ENCODE data around the gene ALKBH3. TPM values are rescaled to one million over a fixed set of nuclear protein-coding genes. Genes with fewer than 3 reads are reported as not detected.

Gene ALKBH3
- total and polyA plus RNA-seq, 2 donors (not counting 3 experiments of a cell fraction or from before 2014, with no cell fraction given), result 28.0 to 34.7 TPM

DNA sequence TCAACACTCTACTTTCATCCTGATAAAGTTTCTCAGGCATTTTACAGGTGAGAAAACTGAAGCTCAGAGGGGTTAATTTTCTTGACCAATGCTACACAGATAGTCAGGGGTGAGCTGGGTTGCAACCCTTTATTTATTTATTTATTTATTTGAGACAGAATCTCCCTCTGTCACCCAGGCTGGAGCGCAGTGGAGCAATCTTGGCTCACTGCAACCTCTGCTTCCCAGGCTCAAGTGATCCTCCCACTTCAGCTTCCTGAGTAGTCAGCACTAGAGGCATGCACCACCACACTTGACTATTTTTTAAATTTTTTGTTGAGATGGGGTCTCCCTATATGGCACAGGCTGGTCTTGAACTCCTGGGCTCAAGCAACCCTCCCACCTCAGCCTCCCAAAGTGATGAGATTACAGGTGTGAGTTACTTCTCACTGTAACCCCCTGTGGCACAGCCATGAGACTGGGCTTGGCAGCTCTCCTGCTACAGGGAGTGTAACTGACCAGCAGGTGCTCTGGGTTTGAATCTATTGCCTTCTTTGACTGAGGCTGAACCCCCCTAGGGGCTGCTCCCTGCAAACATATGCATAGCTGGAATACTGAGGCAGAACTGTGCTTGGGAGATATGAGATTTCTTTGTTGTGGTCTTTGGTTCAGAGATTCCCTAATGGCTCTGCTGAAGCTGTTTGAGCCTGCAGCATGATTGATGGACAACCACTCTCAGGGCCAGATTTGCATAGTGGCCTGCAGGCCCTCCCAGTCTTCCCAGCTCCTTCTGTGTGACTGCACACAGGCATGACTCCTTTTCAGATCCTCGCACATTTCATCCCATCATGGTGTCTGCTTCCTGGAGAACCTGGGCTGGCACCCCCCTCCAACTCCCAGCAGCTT, 68.0 kb downstream of the ALKBH3 start:
- H3K27me3 ChIP-seq (ENCODE audit: control insufficient read depth in 2 of 2, insufficient read depth in 2 of 2, low read length in 2 of 2), result peaks cover 27 to 31% of the 10 kb centered on the region in 2 experiments
- H3K4me3 ChIP-seq (replicated peaks in 1 of 3; ENCODE audit: insufficient read depth in 1 of 3, low read depth in 1 of 3, low read length in 3 of 3), result no peak overlapping the region
- no peaks in the 10 kb centered on the region for H3K9me1 ChIP-seq (replicated peaks; ENCODE audit: control insufficient read depth, extremely low read depth, insufficient read depth, low read length)
- TF ChIP-seq, protein P1, sequence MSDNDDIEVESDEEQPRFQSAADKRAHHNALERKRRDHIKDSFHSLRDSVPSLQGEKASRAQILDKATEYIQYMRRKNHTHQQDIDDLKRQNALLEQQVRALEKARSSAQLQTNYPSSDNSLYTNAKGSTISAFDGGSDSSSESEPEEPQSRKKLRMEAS (IDR thresholded peaks at IDR 0.05; ENCODE audit: insufficient read depth, insufficient read length), result no peak
- TF ChIP-seq POLR2A (IDR thresholded peaks at IDR 0.05; ENCODE audit: low read depth, low read length), result no peak
- no peak for TF ChIP-seq POLR2AphosphoS5 (IDR thresholded peaks at IDR 0.05; ENCODE audit: insufficient read depth, low read depth, low read length)
- TF ChIP-seq MYC (IDR thresholded peaks at IDR 0.05; ENCODE audit: low read depth, low read length), result no peak
- TF ChIP-seq JUN (IDR thresholded peaks at IDR 0.05; ENCODE audit: borderline replicate concordance, insufficient read depth, insufficient read length, low read depth), result no peak
- TF ChIP-seq, protein P2, sequence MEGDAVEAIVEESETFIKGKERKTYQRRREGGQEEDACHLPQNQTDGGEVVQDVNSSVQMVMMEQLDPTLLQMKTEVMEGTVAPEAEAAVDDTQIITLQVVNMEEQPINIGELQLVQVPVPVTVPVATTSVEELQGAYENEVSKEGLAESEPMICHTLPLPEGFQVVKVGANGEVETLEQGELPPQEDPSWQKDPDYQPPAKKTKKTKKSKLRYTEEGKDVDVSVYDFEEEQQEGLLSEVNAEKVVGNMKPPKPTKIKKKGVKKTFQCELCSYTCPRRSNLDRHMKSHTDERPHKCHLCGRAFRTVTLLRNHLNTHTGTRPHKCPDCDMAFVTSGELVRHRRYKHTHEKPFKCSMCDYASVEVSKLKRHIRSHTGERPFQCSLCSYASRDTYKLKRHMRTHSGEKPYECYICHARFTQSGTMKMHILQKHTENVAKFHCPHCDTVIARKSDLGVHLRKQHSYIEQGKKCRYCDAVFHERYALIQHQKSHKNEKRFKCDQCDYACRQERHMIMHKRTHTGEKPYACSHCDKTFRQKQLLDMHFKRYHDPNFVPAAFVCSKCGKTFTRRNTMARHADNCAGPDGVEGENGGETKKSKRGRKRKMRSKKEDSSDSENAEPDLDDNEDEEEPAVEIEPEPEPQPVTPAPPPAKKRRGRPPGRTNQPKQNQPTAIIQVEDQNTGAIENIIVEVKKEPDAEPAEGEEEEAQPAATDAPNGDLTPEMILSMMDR (IDR thresholded peaks at IDR 0.05; ENCODE audit: extremely low read depth in 1 of 2, insufficient read depth in 1 of 2, low read depth in 1 of 2, low read length in 2 of 2), result no peak
- TF ChIP-seq GATA2 (IDR thresholded peaks at IDR 0.05; ENCODE audit: insufficient read depth, insufficient read length, low read depth, low read length), result no peak
- TF ChIP-seq EZH2 (IDR thresholded peaks at IDR 0.05; ENCODE audit: borderline replicate concordance, low read depth, low read length, severe bottlenecking), result no peak
- no peak for TF ChIP-seq FOS (IDR thresholded peaks at IDR 0.05; ENCODE audit: borderline replicate concordance, insufficient read depth, low read length)
- no TSS peak for BruUV-seq (replicated peaks)
- H4K20me1 ChIP-seq (replicated peaks; ENCODE audit: control insufficient read depth, extremely low read depth, insufficient read depth, low read length), result no peaks in the 10 kb centered on the region
- no peak overlapping the region for H2AFZ ChIP-seq (ENCODE audit: low read depth, low read length)
- H3K9ac ChIP-seq (replicated peaks; ENCODE audit: extremely low read depth, insufficient read depth, low read length), result no peak overlapping the region
- DNase-seq (ENCODE audit: low read depth, low spot score), result no peak
- FAIRE-seq, result no peak
- dilution Hi-C loops (cut with MboI; ENCODE audit: extremely low pct_ligation_motif_present, low sequenced_read_pairs), result no loop called here
- no peaks in the 10 kb centered on the region for H3K9me3 ChIP-seq (replicated peaks; ENCODE audit: control insufficient read depth, insufficient read depth, low read length)
- H3K36me3 ChIP-seq (ENCODE audit: control insufficient read depth in 2 of 2, extremely low read depth in 1 of 2, insufficient read depth in 2 of 2, low read length in 2 of 2), result no peaks in the 10 kb centered on the region
- ChIA-PET POLR2A (no interaction called here), CTCF (interaction anchor here (0.8 to 15.5 kb wide), 5 partner anchors 18 to 123 kb away, joined by 3 to 352 read pairs (median 3); no protein-coding TSS in a partner anchor)
- intact Hi-C loops (cut with micrococcal nuclease), result no loop called here
- H3K27ac ChIP-seq (ENCODE audit: insufficient read depth, low read depth, low read length), result no peak overlapping the region
- no peaks in the 10 kb centered on the region for H3K79me2 ChIP-seq (ENCODE audit: control insufficient read depth, insufficient read depth, low read length)
- no peak overlapping the region for H3K4me2 ChIP-seq (ENCODE audit: insufficient read depth, low read length)
- peaks cover 6% of the 10 kb centered on the region for H3K4me1 ChIP-seq (ENCODE audit: control insufficient read depth, extremely low read depth, insufficient read depth, low read length)

Measured in endothelial cell of umbilical vein (primary cell).